ENCODE results near the gene C14orf132.

- TF ChIP-seq CTCF (IDR thresholded peaks at IDR 0.05; ENCODE audit: insufficient read depth, low read depth, low read length) (no peak), EZH2 (IDR thresholded peaks at IDR 0.05; ENCODE audit: insufficient read depth, low read length) (no peak)
These were observed 63.1 kb downstream of the C14orf132 start for GRCh38 chr14:96102081-96102856.

Measured in astrocyte (in vitro differentiated cells and primary cell).